ENCODE results near the gene NLRP8. TPM values are rescaled to one million over a fixed set of nuclear protein-coding genes. Genes with fewer than 3 reads are reported as not detected.
A peak's percentile ranks its signal among the peaks of the same experiment; 100 is the strongest.

NLRP8 gene
- total RNA-seq, 1 donor, result not detected

- no peak for TF ChIP-seq CTCF (IDR thresholded peaks at IDR 0.05; ENCODE audit: extremely low read depth, low read depth, low read length)
- Histone ChIP-seq H3K4me2 (ENCODE audit: insufficient read depth, low read length) (no peak overlapping the region), H3K36me3 (ENCODE audit: insufficient read depth, low read length) (no peaks in the 10 kb centered on the region), H2AFZ (ENCODE audit: low read length) (no peak overlapping the region), H3K4me3 (ENCODE audit: insufficient read depth, low read length) (no peak overlapping the region), H3K9me3 (ENCODE audit: low read depth, low read length) (no peaks in the 10 kb centered on the region), H3K79me2 (ENCODE audit: insufficient read depth, low read length) (no peaks in the 10 kb centered on the region), H3K27me3 (ENCODE audit: insufficient read depth, low read length) (no peaks in the 10 kb centered on the region), H3K4me1 (ENCODE audit: insufficient read depth, low read length) (no peaks in the 10 kb centered on the region), H3K27ac (ENCODE audit: low read depth, low read length) (no peak overlapping the region), H4K20me1 (ENCODE audit: insufficient read depth, low read length) (no peaks in the 10 kb centered on the region)
- DNase-seq (ENCODE audit: insufficient read length, low spot score, missing footprints), result no peak
These were observed 40.3 kb upstream of the NLRP8 start for GRCh38 chr19:55907286-55907685.

- no peaks in the 10 kb centered on the region for H3K4me1 ChIP-seq (ENCODE audit: insufficient read depth, low read length)
- no peaks in the 10 kb centered on the region for H4K20me1 ChIP-seq (ENCODE audit: insufficient read depth, low read length)
- H3K79me2 ChIP-seq (ENCODE audit: insufficient read depth, low read length), result no peaks in the 10 kb centered on the region
- H3K4me3 ChIP-seq (ENCODE audit: insufficient read depth, low read length), result no peak overlapping the region
- no peaks in the 10 kb centered on the region for H3K27me3 ChIP-seq (ENCODE audit: insufficient read depth, low read length)
- no peak overlapping the region for H2AFZ ChIP-seq (ENCODE audit: low read length)
- TF ChIP-seq CTCF (IDR thresholded peaks at IDR 0.05; ENCODE audit: extremely low read depth, low read depth, low read length), result no peak
- no peak overlapping the region for H3K4me2 ChIP-seq (ENCODE audit: insufficient read depth, low read length)
- H3K27ac ChIP-seq (ENCODE audit: low read depth, low read length), result no peak overlapping the region
- H3K9me3 ChIP-seq (ENCODE audit: low read depth, low read length), result no peaks in the 10 kb centered on the region
- peak; percentile 62 for DNase-seq (ENCODE audit: insufficient read length, low spot score, missing footprints)
- no peaks in the 10 kb centered on the region for H3K36me3 ChIP-seq (ENCODE audit: insufficient read depth, low read length)
These were observed 39.9 kb upstream of the NLRP8 start for GRCh38 chr19:55907746-55908145.

DNA sequence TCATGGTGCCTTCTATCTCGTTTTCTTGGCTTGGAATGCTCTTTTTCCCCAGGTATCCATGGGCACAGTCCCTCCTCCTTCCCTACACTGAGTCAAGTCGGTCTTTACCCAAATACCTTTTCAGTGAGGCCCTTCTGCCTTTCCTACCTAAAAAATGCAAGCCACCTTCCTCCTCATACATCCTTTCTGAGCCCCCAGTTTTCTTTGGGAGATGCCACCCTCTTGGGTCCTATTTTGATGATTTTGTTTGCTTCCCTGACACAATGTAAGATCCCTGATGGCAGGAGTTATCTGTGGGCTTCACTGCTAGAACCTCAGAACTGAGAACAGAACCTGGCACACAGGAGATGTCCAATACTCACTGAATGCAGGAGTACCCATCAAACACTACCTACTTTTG is 37.8 kb upstream of the NLRP8 start:
- no peaks in the 10 kb centered on the region for H4K20me1 ChIP-seq (ENCODE audit: insufficient read depth, low read length)
- TF ChIP-seq CTCF (IDR thresholded peaks at IDR 0.05; ENCODE audit: extremely low read depth, low read depth, low read length), result no peak

GRCh38 chr19:55912916-55913315 is 34.7 kb upstream of the NLRP8 start:
- no peaks in the 10 kb centered on the region for H3K36me3 ChIP-seq (ENCODE audit: insufficient read depth, low read length)
- H3K27ac ChIP-seq (ENCODE audit: low read depth, low read length), result no peak overlapping the region
- no peak for DNase-seq (ENCODE audit: insufficient read length, low spot score, missing footprints)
- no peaks in the 10 kb centered on the region for H3K4me1 ChIP-seq (ENCODE audit: insufficient read depth, low read length)
- H3K9me3 ChIP-seq (ENCODE audit: low read depth, low read length), result no peaks in the 10 kb centered on the region
- no peak overlapping the region for H3K4me3 ChIP-seq (ENCODE audit: insufficient read depth, low read length)
- H3K27me3 ChIP-seq (ENCODE audit: insufficient read depth, low read length), result no peaks in the 10 kb centered on the region
- H3K79me2 ChIP-seq (ENCODE audit: insufficient read depth, low read length), result no peaks in the 10 kb centered on the region
- no peak for TF ChIP-seq CTCF (IDR thresholded peaks at IDR 0.05; ENCODE audit: extremely low read depth, low read depth, low read length)
- H3K4me2 ChIP-seq (ENCODE audit: insufficient read depth, low read length), result no peak overlapping the region
- no peak overlapping the region for H2AFZ ChIP-seq (ENCODE audit: low read length)
- no peaks in the 10 kb centered on the region for H4K20me1 ChIP-seq (ENCODE audit: insufficient read depth, low read length)

More for the DNA sequence above, 37.8 kb upstream of the NLRP8 start:
- Histone ChIP-seq H3K27me3 (ENCODE audit: insufficient read depth, low read length) (no peaks in the 10 kb centered on the region), H3K79me2 (ENCODE audit: insufficient read depth, low read length) (no peaks in the 10 kb centered on the region), H3K27ac (ENCODE audit: low read depth, low read length) (no peak overlapping the region), H3K36me3 (ENCODE audit: insufficient read depth, low read length) (no peaks in the 10 kb centered on the region), H3K4me3 (ENCODE audit: insufficient read depth, low read length) (no peak overlapping the region), H3K4me1 (ENCODE audit: insufficient read depth, low read length) (no peaks in the 10 kb centered on the region), H3K9me3 (ENCODE audit: low read depth, low read length) (no peaks in the 10 kb centered on the region), H2AFZ (ENCODE audit: low read length) (no peak overlapping the region), H3K4me2 (ENCODE audit: insufficient read depth, low read length) (no peak overlapping the region)
- DNase-seq (ENCODE audit: insufficient read length, low spot score, missing footprints), result no peak
